NCI-H2107 (cell line): ENCODE measurements around the gene GAD1.
A peak's percentile ranks its signal among the peaks of the same experiment; 100 is the strongest.

Source experiments
- DNase-seq: peaks from one replicate; lab custom pipeline; 2025; lab: John Stamatoyannopoulos, UW

GAD1 gene

DNA sequence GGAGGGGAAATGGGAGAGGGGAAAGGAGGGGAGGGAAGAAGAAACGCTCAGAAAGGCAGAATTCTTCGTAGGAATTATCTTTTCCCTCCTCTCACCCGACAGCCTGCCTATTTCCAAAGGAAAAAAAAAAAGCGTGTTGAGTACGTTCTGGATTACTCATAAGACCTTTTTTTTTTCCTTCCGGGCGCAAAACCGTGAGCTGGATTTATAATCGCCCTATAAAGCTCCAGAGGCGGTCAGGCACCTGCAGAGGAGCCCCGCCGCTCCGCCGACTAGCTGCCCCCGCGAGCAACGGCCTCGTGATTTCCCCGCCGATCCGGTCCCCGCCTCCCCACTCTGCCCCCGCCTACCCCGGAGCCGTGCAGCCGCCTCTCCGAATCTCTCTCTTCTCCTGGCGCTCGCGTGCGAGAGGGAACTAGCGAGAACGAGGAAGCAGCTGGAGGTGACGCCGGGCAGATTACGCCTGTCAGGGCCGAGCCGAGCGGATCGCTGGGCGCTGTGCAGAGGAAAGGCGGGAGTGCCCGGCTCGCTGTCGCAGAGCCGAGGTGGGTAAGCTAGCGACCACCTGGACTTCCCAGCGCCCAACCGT is at the start of gene GAD1:
Gene GAD1 (plus strand): TSS at position 384 of the 589 bp plus-strand sequence. CDS start 1,705 bp downstream, outside the sequence.
- DNase-seq = peak; percentile 64

GRCh38 chr2:170770008-170770605 is 46.6 kb upstream of the GAD1 start, which contains the start of gene ERICH2:
TSS of gene ERICH2 (plus strand) at chr2:170770378. CDS start at chr2:170770682, 304 bp downstream.
- DNase-seq = peak; percentile 65

DNA sequence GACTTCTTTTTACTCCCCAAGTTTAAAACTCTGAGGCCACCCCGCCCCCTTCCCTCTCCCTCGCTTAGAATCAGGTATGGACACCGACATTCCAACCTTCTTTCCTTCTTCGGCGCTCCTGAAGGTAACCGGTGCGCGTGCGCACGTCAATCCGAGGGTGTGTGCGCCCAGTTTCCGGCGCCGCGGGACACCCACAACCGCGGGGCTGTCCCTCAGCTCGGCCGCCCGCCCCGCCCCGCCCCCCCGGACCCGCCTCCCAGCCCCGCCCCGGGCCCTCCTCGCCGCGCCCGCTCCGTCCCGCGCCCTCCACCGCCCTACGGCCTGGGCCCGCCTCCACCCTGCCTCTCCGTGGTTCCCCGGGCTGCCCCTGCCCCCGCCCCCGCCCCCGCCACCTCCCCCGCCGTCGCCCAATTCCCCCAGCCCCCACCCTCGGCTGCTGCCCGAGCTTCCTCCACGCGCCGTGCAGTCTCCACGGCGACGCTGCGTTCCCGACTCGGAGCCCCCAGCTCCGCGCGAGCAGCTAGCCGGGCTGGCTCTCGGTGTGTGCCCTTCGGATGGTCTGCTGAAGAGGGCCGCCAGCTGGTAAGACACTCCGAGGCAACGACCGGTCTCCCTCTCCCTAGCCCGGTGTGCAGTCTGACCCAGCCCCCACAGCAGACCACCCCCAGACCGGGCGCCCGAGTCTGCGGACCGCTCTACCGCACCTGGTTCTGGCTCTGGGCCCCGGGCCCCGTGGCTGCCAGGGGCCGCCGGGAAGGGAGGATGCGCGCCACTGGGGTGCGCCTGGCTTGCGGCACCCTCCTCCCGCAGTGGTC is 45.9 kb upstream of the GAD1 start:
- peak; percentile 62 for DNase-seq

- no peak for DNase-seq
These were observed 45.2 kb upstream of the GAD1 start for GRCh38 chr2:170771421-170771937.

- DNase-seq = no peak
These were observed 44.4 kb upstream of the GAD1 start for GRCh38 chr2:170772295-170772694.

- DNase-seq = no peak
These were observed 42.6 kb upstream of the GAD1 start for GRCh38 chr2:170774074-170774473.

- no peak for DNase-seq
These were observed 37.8 kb upstream of the GAD1 start for GRCh38 chr2:170778900-170779299.

- DNase-seq = no peak
These were observed 37.4 kb upstream of the GAD1 start for GRCh38 chr2:170779304-170779703.

DNA sequence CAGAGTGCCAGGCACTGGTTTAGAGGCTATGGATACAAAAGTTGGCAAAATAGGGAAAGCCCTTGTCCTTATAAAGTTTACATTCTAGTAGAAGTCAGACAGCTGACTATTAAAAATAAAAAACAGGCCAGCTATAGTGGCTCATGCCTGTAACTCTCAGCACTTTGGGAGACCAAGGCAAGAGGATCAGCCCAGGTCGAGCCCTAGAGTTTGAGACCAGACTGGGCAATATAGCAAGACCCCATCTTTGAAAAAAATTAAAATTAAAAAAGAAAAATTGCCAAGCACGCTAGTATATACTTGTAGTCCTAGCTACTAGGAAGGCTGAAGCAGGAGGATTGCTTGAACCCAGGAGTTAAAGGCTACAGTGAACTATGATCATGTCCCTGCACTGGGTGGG is 34.0 kb upstream of the GAD1 start:
- DNase-seq = no peak

DNA sequence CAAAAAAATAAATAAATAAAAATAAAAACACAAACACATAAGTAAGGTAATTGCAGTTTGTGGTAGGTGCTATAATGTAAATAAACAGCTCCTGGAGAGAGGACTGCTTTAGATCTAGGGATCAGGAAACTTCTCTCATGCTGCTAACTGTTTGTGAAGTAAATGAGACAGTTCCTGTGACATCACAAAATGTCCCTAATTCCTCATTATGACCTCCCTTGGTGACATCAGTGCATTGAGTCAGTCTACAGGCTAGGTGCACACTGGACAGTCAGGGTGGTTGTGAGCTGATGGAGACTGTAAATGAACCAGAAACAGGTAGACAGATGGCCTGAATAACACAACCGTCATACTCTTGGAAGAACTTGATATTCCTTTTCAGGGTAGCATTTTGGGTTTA is 33.1 kb upstream of the GAD1 start:
- no peak for DNase-seq

DNA sequence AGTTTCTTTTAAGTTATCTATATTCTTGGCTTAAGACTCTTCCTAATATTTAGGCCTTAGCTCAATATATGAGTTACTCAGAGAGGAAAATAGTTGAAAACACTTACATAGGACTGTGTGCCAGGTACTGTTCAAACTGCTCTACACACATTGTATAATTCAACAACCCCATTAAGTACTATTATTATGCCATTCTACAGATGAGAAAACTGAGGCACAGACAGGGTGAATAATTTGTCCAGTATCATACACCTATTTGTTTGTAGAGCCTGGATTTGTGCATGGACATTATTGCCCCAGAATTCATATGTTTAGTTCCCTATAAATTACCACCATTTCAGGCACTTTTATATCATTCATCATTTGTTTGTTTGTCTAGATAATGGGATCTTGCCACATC is 17.7 kb upstream of the GAD1 start:
- DNase-seq = no peak

GRCh38 chr2:170806548-170806947 is 10.1 kb upstream of the GAD1 start:
- no peak for DNase-seq

GRCh38 chr2:170812710-170813600 is 3.7 kb upstream of the GAD1 start:
- DNase-seq = peak; percentile 21

- DNase-seq = no peak
These were observed 2.8 kb upstream of the GAD1 start for GRCh38 chr2:170813611-170814532.

DNA sequence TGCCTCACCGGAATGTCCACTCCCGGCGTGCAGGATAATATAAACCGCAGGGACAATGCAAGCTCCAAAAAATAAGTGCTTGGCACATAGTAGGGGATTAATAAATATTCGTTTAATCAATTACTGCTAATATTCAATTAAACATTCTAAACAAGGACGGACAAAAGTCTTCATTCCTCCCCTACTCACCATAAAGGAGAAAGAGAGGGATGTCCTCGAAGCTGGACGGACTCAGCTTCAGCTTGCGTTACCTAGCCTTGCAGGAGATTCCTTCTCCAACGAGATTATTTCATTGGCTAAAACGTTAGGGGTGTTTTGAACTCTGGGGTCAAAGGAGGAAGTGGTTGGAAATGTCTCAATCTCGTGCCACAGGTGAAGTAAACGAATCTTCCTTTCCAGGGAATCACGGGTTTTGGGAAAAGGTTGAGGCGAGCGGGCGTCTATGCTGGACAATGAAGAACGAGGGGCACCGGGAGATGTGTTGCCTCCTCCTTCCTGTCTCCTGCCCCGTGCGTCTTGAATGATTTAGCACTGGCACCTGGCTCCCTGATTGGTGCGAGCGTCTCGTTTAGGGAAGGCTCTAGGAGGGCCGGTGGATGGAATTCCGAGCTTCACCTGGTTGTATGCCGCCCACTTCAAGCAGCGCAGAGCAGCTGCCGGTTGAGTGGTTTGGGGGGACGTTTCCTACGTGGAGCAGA is 2.0 kb upstream of the GAD1 start:
- DNase-seq = no peak

DNA sequence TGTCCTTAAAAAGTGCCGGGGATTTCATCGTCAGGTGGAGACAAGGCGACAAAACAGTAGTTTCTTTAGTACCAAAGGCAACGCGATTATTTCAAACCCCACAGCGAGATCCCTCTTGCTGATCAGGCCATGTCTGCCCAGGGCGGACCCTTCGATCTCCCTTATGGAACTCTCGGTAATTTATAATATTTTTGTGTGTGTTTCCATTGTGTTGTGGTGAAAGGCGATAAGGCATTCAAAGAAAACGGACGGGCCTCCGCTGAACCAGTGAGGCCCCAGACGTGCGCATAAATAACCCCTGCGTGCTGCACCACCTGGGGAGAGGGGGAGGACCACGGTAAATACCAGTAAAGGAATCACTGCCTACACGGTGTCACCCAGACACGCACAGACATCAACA is 1.4 kb upstream of the GAD1 start:
- DNase-seq = no peak

DNA sequence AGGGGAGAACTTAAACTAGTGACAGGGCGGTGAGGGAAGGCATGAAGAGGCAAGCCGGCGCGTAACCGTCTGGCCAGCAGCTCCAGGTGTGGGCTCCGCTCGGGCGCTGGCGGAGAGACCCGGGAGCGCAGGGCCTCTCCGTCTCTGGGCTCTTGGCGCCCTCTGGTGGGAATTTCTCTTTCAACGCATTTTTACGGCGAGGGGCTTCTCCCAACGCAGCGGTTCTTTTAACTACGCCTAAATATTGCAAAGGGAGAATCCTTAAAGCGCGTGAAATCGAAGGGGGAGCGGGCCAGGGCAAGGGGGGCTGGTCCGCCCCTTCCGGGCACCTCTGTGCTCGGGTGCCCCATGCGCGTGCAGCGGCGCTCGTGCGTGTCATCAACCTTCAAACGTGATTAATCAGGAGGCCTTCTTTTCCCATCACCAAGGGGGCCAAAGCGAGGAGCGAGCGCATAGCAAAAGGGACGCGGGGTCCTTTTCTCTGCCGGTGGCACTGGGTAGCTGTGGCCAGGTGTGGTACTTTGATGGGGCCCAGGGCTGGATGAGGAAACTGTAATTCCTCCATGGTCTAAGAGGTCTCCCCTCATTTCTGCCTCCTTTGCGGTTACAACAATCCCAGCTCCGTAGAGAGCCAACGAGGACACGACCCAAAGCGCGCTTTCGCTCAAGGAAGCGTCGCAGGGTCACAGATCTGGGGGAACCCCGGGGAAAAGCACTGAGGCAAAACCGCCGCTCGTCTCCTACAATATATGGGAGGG is 762 bp upstream of the GAD1 start:
- peak; percentile 85 for DNase-seq

- no peak for DNase-seq
These were observed 677 bp downstream of the GAD1 start for GRCh38 chr2:170817093-170818035.
